Sigmoid colon (tissue), 3 donors: Measurements from ENCODE around the gene SIAH1.

Experiments used
- CTCF ChIP-seq, 4 experiments: fragments of 450-650 bp in 3 of 4; fragments of 200-600 bp in 1 of 4; IDR thresholded peaks; one replicate each; pipeline ENCODE4 v1.5.1; 2016 to 2019; ENCODE audit warnings: antibody characterized with exemption in 4 of 4, mild to moderate bottlenecking in 3 of 4, moderate library complexity in 2 of 4
- POLR2A ChIP-seq, 2 donors: fragments of 450-650 bp; IDR thresholded peaks; one replicate each; pipeline ENCODE4 v1.6.1; 2016; ENCODE audit warnings: antibody characterized with exemption in 2 of 2, mild to moderate bottlenecking in 2 of 2, moderate library complexity in 2 of 2

- TF ChIP-seq CTCF (IDR thresholded peaks at IDR 0.05) (no peak), POLR2A (IDR thresholded peaks at IDR 0.05) (peak; percentile 52 to 80)
These were observed 19.5 kb downstream of the SIAH1 start for GRCh38 chr16:48365601-48366164.
